Activated CD8-positive, alpha-beta T cell treated with anti-CD3 and anti-CD28 coated beads for 36 hours (primary cell): ENCODE data around the gene BBS1. TPM values are rescaled to one million over a fixed set of nuclear protein-coding genes. Genes with fewer than 3 reads are reported as not detected.

Source experiments
- ATAC-seq: fragments of 200-7000 bp; cut with Tn5 transposase; one replicate; pipeline ENCODE4 v1.10.0; 2021; ENCODE audit warnings: mild to moderate bottlenecking, moderate library complexity
- CTCF ChIA-PET: fragments of 350-600 bp; sonication (Branson Sonifier 250); formaldehyde crosslinking; loops from one replicate; lab custom pipeline; 2021; ENCODE audit warnings: antibody characterized with exemption; lab: Charles Lee
- POLR2A ChIA-PET: fragments of 350-600 bp; sonication (Branson Sonifier 250); formaldehyde crosslinking; loops from one replicate; lab custom pipeline; 2021; ENCODE audit warnings: antibody characterized with exemption; lab: Charles Lee
- DNase-seq: peaks from one replicate; pipeline ENCODE4 v3.0.0-alpha.2; 2020
- H3K27ac Mint-ChIP-seq: one replicate; pipeline ENCODE4 v1.8.0; 2021; ENCODE audit warnings: mild to moderate bottlenecking, mixed read lengths
- H3K27me3 Mint-ChIP-seq: one replicate; pipeline ENCODE4 v1.8.0; 2021; ENCODE audit warnings: mixed read lengths
- H3K36me3 Mint-ChIP-seq: one replicate; pipeline ENCODE4 v1.8.0; 2021; ENCODE audit warnings: low read depth, mixed read lengths
- H3K4me1 Mint-ChIP-seq: one replicate; pipeline ENCODE4 v1.8.0; 2021; ENCODE audit warnings: low read depth, mixed read lengths
- H3K4me3 Mint-ChIP-seq: one replicate; pipeline ENCODE4 v1.8.0; 2021; ENCODE audit warnings: mild to moderate bottlenecking, moderate library complexity, mixed read lengths
- H3K9me3 Mint-ChIP-seq: one replicate; pipeline ENCODE4 v1.8.0; 2021; ENCODE audit warnings: mixed read lengths
- intact Hi-C: fragments of 100-400 bp; cut with micrococcal nuclease; formaldehyde crosslinking; loops from one replicate; pipeline ENCODE4 v1.10.0; 2022
- total RNA-seq, 2 experiments: library from RNA; stranded (reverse); gene quantifications; one replicate each; pipeline ENCODE4 v1.2.3, GENCODE V29; 2021
- TF ChIP-seq, protein P1 (sequence below): fragments of 200-600 bp; IDR thresholded peaks from one replicate; pipeline ENCODE4 v1.8.0; 2022; ENCODE audit warnings: antibody characterized with exemption, mild to moderate bottlenecking

The BBS1 gene
- total RNA-seq, 2 experiments from 2014 or later, result 7.7 to 7.9 TPM

DNA sequence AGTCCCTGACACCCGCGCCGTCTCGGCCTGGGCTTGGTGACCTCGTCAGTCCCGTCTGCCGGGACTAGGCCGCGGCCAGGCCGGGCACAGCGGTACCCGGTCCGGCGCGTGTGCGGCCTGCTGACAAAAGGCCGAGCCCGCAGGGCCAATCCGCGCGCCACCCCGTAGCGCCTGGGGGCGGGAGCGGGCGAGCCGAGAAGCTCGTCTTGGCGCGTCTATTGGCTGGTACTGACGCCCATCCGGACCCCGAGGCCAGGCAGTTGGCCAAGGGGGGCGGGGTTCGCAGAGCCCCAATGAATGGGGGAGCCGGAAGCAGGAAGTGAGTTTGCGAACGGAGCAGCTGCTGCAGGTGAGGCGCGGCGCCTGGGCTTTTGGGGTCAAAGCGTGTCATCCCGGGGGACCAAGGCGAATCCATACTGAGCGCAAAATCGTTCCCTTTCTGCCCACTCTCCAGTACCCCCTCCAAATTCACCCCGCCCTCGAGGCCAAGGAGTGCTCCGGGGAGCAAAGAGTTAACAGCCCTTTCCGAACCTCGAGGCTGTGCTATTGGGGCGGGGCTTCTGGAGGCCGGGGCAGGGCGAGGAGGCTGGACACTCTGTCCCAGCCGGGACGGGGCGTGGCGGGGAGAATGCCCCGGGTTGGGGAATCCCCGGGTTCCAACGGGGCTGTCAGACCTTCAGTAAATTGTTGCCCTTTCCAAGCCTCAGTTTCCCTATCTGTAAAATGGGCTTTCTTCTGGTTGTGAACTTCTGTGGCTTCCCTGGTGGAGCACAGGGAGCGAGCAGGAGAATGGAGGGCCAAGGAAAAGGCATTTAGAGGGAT is 30.1 kb upstream of the BBS1 start, which contains the start of gene DPP3:
Gene DPP3 (plus strand): TSS at position 318 of the 822 bp plus-strand sequence. CDS start 1,767 bp downstream, outside the sequence.
- ChIA-PET CTCF (interaction anchor here (0.6 to 3.2 kb wide), 16 partner anchors 8 to 198 kb away, joined by 3 to 36 read pairs (median 6); partner anchors contain the start of genes BBS1, MRPL11, NPAS4 and PELI3), POLR2A (interaction anchor here (0.6 to 2.2 kb wide), 10 partner anchors 9 to 268 kb away, joined by 3 to 11 read pairs (median 4); partner anchors contain the start of genes CTSF and MRPL11)
- DNase-seq (peak; percentile 98), ATAC-seq (peak; percentile 98)
- Mint-ChIP-seq H3K27ac (peak within 1 kb of the TSS; percentile 91), H3K4me3 (peak within 1 kb of the TSS; percentile 83), H3K9me3 (no peaks in the 10 kb centered on the region), H3K36me3 (peaks cover 8% of the 10 kb centered on the region), H3K27me3 (no peaks in the 10 kb centered on the region), H3K4me1 (peaks cover 29% of the 10 kb centered on the region)
- intact Hi-C loops, result loop anchor here (10.0 kb wide), 1 partner anchor 64 kb away; the partner anchor contains the start of genes ACTN3 and ZDHHC24
- TF ChIP-seq, protein P1, sequence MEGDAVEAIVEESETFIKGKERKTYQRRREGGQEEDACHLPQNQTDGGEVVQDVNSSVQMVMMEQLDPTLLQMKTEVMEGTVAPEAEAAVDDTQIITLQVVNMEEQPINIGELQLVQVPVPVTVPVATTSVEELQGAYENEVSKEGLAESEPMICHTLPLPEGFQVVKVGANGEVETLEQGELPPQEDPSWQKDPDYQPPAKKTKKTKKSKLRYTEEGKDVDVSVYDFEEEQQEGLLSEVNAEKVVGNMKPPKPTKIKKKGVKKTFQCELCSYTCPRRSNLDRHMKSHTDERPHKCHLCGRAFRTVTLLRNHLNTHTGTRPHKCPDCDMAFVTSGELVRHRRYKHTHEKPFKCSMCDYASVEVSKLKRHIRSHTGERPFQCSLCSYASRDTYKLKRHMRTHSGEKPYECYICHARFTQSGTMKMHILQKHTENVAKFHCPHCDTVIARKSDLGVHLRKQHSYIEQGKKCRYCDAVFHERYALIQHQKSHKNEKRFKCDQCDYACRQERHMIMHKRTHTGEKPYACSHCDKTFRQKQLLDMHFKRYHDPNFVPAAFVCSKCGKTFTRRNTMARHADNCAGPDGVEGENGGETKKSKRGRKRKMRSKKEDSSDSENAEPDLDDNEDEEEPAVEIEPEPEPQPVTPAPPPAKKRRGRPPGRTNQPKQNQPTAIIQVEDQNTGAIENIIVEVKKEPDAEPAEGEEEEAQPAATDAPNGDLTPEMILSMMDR, result no peak

DNA sequence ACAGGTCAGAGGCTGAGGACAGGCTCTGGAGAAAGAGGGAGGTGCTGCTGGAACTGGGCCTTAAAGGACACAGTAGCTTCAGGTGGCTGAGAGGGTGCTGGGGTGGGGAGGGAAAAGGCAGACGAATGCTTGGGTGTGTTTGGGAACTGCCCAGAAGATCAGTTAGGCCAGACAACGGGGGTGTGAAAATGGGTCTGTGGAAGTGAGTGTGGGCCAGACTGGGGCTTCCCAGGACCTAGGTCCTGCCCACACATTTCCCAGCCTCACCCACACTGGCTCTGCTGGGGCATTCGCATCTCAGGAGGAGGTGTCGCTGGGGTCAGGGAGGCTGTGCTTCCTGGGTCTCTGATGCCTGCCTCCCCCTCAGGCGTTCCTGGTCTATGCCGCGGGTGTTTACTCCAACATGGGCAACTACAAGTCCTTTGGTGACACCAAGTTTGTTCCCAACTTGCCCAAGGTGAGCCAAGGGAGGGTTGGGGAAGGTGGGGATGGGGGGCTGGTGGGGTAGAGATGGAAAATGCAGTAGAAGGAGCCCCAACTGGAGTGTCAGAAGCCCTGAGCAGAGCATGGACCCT is 25.5 kb upstream of the BBS1 start:
- ATAC-seq (no peak), DNase-seq (no peak)
- Mint-ChIP-seq H3K4me3 (no peak overlapping the region), H3K27ac (peak overlapping the region; percentile 55), H3K9me3 (no peaks in the 10 kb centered on the region), H3K4me1 (peaks cover 17% of the 10 kb centered on the region), H3K27me3 (no peaks in the 10 kb centered on the region), H3K36me3 (peaks cover 10% of the 10 kb centered on the region)
- ChIA-PET POLR2A (interaction anchor here (1.0 kb wide), 1 partner anchor 140 kb away, joined by 3 read pairs; no protein-coding TSS in a partner anchor), CTCF (interaction anchor here (1.4 kb wide), 1 partner anchor 78 kb away, joined by 4 read pairs; no protein-coding TSS in a partner anchor)
- TF ChIP-seq, protein P1, result no peak
- intact Hi-C loops, result loop anchor here (10.0 kb wide), 1 partner anchor 60 kb away; the partner anchor contains the start of genes ACTN3 and ZDHHC24

DNA sequence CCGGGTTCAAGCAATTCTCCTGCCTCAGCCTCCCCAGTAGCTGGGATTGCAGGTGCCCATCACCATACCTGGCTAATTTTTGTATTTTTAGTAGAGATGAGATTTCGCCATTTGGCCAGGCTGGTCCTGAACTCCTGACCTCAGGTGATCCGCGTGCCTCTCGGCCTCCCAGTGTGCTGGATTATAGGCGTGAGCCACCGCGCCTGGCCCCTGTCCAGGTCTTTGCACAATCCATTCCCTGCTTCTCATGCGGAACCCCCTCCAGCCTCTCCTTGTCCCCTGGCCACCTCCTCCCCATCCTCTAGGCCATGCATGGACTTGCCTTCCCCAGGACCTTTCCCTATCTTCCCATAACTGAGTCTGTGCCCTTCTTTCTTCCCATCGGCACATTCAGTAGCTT is 21.5 kb upstream of the BBS1 start:
- DNase-seq (no peak), ATAC-seq (no peak)
- intact Hi-C loops, result loop anchor here (10.0 kb wide), 1 partner anchor 56 kb away; the partner anchor contains the start of genes ACTN3 and ZDHHC24
- H3K27me3 Mint-ChIP-seq, result no peaks in the 10 kb centered on the region
- no peak overlapping the region for H3K4me3 Mint-ChIP-seq
- ChIA-PET CTCF (no interaction called here), POLR2A (interaction anchor here (0.6 kb wide), 1 partner anchor 21 kb away, joined by 3 read pairs; the partner anchor contains the start of gene BBS1)
- TF ChIP-seq, protein P1, result no peak
- H3K36me3 Mint-ChIP-seq, result peaks cover 16% of the 10 kb centered on the region
- H3K27ac Mint-ChIP-seq, result no peak overlapping the region
- H3K4me1 Mint-ChIP-seq, result peaks cover 3% of the 10 kb centered on the region
- H3K9me3 Mint-ChIP-seq, result no peaks in the 10 kb centered on the region

DNA sequence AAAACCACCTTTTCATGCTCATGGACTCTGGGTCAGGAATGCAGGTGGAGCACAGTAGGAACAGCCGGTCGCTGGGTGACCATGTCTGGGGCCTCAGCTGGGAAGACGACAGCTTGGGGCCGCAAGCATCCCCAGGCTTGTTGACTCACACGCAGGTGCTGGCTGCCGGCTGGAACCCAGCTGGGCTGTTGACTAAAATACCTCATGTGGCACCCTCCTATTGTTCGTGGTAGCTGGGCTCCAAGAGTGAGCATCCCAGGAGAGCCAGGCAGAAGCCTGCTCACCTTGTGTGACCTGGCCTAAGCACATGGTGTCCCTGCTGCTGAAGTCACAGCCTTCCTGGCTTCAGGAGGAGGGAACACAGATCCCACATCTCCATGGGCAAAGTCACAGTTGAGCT is 20.8 kb upstream of the BBS1 start:
- TF ChIP-seq, protein P1, result no peak
- H3K27me3 Mint-ChIP-seq, result no peaks in the 10 kb centered on the region
- ChIA-PET POLR2A (interaction anchor here (0.6 kb wide), 1 partner anchor 21 kb away, joined by 3 read pairs; the partner anchor contains the start of gene BBS1), CTCF (interaction anchor here (0.8 kb wide), 1 partner anchor 189 kb away, joined by 3 read pairs; no protein-coding TSS in a partner anchor)
- intact Hi-C loops, result loop anchor here (10.0 kb wide), 1 partner anchor 55 kb away; the partner anchor contains the start of genes ACTN3 and ZDHHC24
- DNase-seq (no peak), ATAC-seq (no peak)
- H3K36me3 Mint-ChIP-seq, result peaks cover 16% of the 10 kb centered on the region
- peaks cover 2% of the 10 kb centered on the region for H3K4me1 Mint-ChIP-seq
- no peak overlapping the region for H3K27ac Mint-ChIP-seq
- H3K4me3 Mint-ChIP-seq, result no peak overlapping the region
- no peaks in the 10 kb centered on the region for H3K9me3 Mint-ChIP-seq
